CD4-positive, alpha-beta T cell treated with Interleukin-10 for 1 hour (primary cell): ENCODE data around the gene FNDC1.

Experiments used
- DNase-seq: peaks from one replicate; pipeline ENCODE4 v3.0.0-alpha.2; 2020

The FNDC1 gene

DNA sequence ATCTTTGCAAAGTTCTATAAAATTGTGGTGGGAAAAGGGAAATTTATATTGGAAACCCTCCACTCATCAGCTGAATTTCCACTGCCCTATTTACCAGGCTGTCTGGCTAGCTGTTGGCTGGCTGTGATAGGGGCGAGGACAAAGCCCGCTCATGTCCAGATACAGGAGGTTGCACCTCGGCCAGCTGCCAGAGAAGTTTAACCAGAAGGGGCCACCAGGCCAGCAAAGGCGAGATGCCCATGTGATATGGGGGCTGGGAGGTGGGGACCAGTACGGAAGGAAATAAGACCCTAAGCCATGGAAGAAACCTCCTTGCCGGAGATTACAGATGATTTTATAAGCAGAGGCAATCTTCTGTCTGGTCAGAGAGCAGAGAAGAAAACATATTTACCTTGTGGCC lies 143.8 kb downstream of the FNDC1 start:
- DNase-seq = no peak

DNA sequence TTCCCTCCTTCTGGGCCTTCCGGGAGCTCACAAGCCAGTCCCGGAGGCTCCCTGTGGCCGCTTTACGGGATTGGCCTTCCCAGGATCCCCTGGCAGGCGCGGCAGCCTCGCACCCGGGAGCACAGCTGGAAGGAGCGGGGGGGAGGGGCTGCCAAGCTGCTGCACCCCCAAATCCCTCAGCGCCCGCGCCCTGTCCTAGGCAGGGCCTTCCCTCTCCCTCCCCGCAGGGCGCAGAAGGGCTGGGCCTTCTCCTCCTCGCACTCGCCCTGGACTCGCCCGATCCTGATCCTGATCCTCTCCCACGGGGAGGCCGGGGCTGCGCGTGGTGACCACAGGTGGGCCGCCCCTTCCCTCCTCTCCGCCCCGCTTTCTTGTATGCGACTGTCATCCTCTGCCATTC lies 146.4 kb downstream of the FNDC1 start:
- no peak for DNase-seq

DNA sequence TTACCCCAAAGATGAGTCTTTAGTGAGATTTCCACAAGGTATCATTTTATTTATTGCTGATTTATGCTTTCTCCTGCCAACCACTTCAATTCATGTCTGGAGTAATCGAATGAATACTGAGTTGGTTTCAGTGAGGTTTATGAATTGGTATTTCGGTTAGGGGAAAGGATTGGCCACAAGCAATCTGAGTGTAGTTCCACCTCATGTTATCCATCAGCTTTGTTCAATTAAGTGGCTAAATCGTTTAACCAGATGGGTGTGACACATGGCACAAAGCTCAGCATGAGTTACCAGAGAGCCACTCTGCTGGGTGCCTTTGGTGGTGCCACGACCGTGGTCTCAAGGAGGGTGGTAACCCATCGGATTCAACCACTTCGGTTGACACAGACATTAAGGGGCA lies 148.2 kb downstream of the FNDC1 start:
- DNase-seq = no peak

DNA sequence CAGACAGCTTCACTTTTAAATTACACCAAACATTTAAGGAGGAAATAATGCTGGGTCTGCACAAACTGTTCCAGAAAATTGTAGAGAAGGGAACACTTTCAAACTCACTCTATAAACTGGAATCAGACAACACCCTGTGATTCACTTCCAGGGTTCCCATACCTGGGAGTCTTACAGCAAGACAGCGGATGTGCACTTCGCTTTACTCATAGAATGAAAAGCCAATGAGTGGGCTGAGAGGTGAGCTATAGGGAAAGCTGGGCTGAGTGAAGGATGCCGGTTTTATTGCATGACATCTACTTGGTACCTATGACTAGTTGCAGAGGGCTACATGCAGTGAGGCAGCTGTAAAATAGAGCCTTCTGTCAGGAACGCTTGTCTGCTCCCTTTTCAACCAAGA lies 152.1 kb downstream of the FNDC1 start:
- no peak for DNase-seq
